Peyer's patch (tissue), 4 donors: Measurements from ENCODE around the gene MYO3A. TPM values are rescaled to one million over a fixed set of nuclear protein-coding genes. Genes with fewer than 3 reads are reported as not detected.

Experiments used
- DNase-seq, 3 donors: peaks; one replicate each; pipeline ENCODE4 v3.0.0-alpha.2; 2017 to 2019
- H3K27ac ChIP-seq, 4 donors: fragments of 200-600 bp; sonication (generic); one replicate each; pipeline ENCODE4 v1.5.1; 2016 to 2019
- H3K27me3 ChIP-seq, 2 donors: fragments of 200-600 bp; sonication (generic); one replicate each; pipeline ENCODE4 v1.5.1; 2019
- H3K36me3 ChIP-seq, 3 donors: fragments of 200-600 bp; sonication (generic); one replicate each; pipeline ENCODE4 v1.5.1; 2016 to 2019
- H3K4me1 ChIP-seq, 4 donors: fragments of 200-600 bp; sonication (generic); one replicate each; pipeline ENCODE4 v1.5.1; 2016 to 2019
- H3K4me3 ChIP-seq, 4 donors: fragments of 200-600 bp; sonication (generic); 1 replicate in 3 of 4; 2 replicates in 1 of 4; pipeline ENCODE4 v1.5.1; 2016 to 2019; ENCODE audit warnings: mild to moderate bottlenecking in 1 of 4
- H3K9me3 ChIP-seq, 4 donors: fragments of 200-600 bp; sonication (generic); one replicate each; pipeline ENCODE4 v1.5.1; 2016 to 2019; ENCODE audit warnings: mild to moderate bottlenecking in 1 of 4
- POLR2A ChIP-seq, 2 donors: fragments of 450-650 bp; IDR thresholded peaks; one replicate each; pipeline ENCODE4 v1.5.1; 2017; ENCODE audit warnings: antibody characterized with exemption in 2 of 2, mild to moderate bottlenecking in 2 of 2, moderate library complexity in 2 of 2
- total RNA-seq, 4 donors: library from RNA; depleted of rRNA; stranded (reverse); fragments of >200 nt; gene quantifications; one replicate each; pipeline ENCODE4 v1.1.0, GENCODE V29; 2016
- TF ChIP-seq, protein P1 (sequence below), 6 experiments: fragments of 450-650 bp in 4 of 6; fragments of 200-600 bp in 2 of 6; sonication (generic) in 1 of 6; IDR thresholded peaks; one replicate each; pipeline ENCODE4 v1.5.1; 2017 to 2019; ENCODE audit warnings: antibody characterized with exemption in 6 of 6, mild to moderate bottlenecking in 3 of 6, moderate library complexity in 1 of 6

MYO3A gene, protein sequence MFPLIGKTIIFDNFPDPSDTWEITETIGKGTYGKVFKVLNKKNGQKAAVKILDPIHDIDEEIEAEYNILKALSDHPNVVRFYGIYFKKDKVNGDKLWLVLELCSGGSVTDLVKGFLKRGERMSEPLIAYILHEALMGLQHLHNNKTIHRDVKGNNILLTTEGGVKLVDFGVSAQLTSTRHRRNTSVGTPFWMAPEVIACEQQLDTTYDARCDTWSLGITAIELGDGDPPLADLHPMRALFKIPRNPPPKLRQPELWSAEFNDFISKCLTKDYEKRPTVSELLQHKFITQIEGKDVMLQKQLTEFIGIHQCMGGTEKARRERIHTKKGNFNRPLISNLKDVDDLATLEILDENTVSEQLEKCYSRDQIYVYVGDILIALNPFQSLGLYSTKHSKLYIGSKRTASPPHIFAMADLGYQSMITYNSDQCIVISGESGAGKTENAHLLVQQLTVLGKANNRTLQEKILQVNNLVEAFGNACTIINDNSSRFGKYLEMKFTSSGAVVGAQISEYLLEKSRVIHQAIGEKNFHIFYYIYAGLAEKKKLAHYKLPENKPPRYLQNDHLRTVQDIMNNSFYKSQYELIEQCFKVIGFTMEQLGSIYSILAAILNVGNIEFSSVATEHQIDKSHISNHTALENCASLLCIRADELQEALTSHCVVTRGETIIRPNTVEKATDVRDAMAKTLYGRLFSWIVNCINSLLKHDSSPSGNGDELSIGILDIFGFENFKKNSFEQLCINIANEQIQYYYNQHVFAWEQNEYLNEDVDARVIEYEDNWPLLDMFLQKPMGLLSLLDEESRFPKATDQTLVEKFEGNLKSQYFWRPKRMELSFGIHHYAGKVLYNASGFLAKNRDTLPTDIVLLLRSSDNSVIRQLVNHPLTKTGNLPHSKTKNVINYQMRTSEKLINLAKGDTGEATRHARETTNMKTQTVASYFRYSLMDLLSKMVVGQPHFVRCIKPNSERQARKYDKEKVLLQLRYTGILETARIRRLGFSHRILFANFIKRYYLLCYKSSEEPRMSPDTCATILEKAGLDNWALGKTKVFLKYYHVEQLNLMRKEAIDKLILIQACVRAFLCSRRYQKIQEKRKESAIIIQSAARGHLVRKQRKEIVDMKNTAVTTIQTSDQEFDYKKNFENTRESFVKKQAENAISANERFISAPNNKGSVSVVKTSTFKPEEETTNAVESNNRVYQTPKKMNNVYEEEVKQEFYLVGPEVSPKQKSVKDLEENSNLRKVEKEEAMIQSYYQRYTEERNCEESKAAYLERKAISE (N-terminal part only)
- 1 to 10 TPM in 1 of 4 donors, under 1 TPM in 1, not detected in 2; 0.13 to 1.7 TPM for total RNA-seq

DNA sequence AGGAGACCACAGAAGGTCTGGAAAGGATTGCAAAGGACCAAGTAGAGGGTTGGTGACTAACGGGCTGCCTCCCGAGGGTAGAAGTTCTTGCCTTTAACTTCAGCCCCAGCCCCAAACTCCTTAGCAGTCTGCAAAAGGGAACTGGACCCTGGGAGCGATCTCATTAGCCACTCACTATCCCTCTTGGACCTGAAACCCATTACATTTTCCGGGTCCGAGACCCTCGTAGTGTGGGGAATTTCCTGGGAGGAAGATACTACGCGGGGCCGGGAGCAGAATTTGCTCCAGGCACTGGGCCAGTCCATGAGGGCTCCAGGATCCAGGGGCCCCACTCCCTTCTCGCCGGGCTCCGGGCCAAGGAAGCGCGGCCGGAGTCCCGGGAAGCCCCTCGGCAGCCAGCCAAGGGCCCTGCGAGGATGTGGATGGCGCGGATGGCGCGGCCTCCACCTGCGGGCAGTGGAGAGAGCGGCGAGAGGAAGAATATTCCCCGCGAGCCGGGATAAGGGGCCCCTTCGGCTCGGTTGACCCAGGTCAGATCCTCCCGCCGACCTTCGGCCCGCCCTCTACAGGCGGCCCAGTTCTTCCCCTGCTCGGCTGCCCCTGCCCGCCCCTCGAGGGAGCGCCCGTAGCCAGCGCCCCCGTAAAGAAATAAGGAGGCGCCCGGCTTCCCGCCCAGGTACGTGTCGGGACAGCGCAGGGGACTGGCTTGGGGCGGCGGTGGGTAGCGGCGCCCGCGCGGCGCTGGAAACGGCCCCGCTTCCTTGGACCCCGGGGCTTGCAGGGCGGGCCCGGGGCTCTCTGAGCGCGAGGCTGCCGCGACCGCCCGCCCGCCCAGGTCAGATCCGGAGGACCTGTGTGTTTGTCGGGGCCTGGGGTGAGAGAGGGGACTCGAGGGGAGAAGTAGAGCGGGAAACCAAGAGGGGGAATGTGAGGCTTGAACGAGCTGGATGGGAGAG is at the start of gene MYO3A:
TSS of gene MYO3A (plus strand) at position 577 of the 956 bp plus-strand sequence. CDS start 17,882 bp downstream, outside the sequence.
- Histone ChIP-seq H3K9me3 (no peaks in the 10 kb centered on the region), H3K4me3 (peak within 1 kb of the TSS; percentile 16 to 34 (median 30)), H3K27me3 (peaks cover 0 to 6% of the 10 kb centered on the region in 2 donors), H3K4me1 (peaks cover 0 to 5% (median 0%) of the 10 kb centered on the region in 4 donors), H3K36me3 (no peaks in the 10 kb centered on the region), H3K27ac (no peak within 1 kb of the TSS)
- no peak for DNase-seq
- TF ChIP-seq, protein P1, sequence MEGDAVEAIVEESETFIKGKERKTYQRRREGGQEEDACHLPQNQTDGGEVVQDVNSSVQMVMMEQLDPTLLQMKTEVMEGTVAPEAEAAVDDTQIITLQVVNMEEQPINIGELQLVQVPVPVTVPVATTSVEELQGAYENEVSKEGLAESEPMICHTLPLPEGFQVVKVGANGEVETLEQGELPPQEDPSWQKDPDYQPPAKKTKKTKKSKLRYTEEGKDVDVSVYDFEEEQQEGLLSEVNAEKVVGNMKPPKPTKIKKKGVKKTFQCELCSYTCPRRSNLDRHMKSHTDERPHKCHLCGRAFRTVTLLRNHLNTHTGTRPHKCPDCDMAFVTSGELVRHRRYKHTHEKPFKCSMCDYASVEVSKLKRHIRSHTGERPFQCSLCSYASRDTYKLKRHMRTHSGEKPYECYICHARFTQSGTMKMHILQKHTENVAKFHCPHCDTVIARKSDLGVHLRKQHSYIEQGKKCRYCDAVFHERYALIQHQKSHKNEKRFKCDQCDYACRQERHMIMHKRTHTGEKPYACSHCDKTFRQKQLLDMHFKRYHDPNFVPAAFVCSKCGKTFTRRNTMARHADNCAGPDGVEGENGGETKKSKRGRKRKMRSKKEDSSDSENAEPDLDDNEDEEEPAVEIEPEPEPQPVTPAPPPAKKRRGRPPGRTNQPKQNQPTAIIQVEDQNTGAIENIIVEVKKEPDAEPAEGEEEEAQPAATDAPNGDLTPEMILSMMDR (IDR thresholded peaks at IDR 0.05) = no peak

DNA sequence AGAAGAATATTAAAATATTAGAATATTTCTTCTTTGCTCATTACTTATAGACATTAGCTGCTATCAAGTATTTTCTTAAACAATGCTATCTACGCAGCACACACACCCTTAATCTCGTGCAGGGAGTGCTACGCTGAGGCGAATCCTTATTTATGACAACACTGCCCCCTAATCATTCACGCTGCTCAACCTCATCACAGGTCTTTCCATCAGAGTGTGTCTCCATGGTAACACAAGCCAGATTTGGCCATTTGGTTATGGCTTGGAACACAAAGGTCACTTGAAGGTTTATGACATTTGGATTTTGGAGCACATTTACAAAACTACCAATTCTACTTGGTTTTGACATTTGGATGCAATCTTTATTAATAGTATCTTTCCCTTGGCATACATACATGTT is 45.4 kb upstream of the MYO3A start:
- Histone ChIP-seq H3K4me3 (no peak overlapping the region), H3K27ac (no peak overlapping the region), H3K9me3 (no peaks in the 10 kb centered on the region), H3K36me3 (no peaks in the 10 kb centered on the region), H3K4me1 (no peaks in the 10 kb centered on the region), H3K27me3 (no peaks in the 10 kb centered on the region)
- no peak for DNase-seq
- TF ChIP-seq, protein P1 (IDR thresholded peaks at IDR 0.05) = no peak
- TF ChIP-seq POLR2A (IDR thresholded peaks at IDR 0.05) = no peak

DNA sequence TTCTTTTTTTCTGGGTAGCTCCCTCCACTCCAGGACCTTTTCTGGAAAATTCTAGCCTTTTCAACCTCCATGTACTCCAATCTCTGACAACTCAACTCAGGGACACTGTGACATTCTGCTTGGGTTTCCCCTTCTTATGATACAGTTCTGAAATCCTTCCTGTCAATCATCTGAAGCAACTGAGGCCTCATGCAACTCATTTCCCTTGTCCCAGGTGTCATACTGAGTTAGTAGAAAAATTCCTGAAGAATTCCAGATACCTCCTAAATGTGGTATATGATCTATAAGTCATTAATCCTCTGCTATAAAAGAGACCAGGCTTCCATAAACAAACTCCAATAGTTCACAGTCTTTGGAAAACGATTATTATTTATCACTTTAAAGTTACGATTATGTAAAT is 43.0 kb upstream of the MYO3A start:
- H3K27ac ChIP-seq = no peak overlapping the region
- TF ChIP-seq, protein P1 (IDR thresholded peaks at IDR 0.05) = no peak
- TF ChIP-seq POLR2A (IDR thresholded peaks at IDR 0.05) = no peak
- no peak for DNase-seq
- no peaks in the 10 kb centered on the region for H3K9me3 ChIP-seq
- H3K4me1 ChIP-seq = no peaks in the 10 kb centered on the region
- no peak overlapping the region for H3K4me3 ChIP-seq
- no peaks in the 10 kb centered on the region for H3K36me3 ChIP-seq
- no peaks in the 10 kb centered on the region for H3K27me3 ChIP-seq

DNA sequence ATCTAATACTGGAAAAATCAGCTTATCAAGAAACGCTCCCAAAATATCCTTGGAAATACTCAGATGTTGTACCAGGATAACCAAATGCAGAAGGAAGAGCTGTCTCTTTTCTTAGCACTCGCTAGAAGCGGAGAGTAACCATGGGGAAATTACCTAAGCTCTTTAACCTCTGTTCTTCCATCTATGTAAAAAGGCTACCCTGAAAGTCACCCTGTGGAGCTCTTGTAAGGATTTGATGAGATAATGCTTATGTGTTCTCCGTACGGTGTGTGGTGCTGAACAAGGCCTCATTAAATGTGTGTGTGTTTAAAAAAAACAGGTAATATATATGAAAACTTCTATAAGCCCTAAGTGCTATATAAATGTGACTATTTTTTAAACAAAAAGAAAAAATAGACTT is 38.2 kb upstream of the MYO3A start:
- Histone ChIP-seq H3K4me3 (no peak overlapping the region), H3K4me1 (no peaks in the 10 kb centered on the region), H3K9me3 (no peaks in the 10 kb centered on the region), H3K27ac (no peak overlapping the region), H3K36me3 (no peaks in the 10 kb centered on the region), H3K27me3 (no peaks in the 10 kb centered on the region)
- no peak for TF ChIP-seq POLR2A (IDR thresholded peaks at IDR 0.05)
- TF ChIP-seq, protein P1 (IDR thresholded peaks at IDR 0.05) = no peak
- DNase-seq = no peak
